Measurements from ENCODE around the gene VRK1.

The VRK1 gene

DNA sequence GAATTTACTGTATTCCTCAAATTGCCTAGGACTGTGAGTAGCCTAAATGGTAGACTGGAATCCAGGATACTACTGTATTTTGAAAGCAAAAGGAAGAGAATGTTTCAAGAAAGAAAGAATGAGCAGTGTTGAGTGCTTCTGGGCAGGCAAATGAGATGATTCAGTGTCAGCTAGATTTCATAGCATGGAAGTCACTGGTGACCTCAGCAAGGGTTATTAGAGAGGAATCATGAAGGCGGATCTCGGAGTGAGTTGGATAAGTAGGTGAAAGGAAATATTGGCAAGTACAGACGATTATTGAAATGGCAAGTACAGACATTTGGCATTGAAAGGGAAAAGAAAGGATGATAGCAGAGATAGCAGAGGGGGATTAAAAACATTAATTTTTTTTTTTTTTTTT, 27.1 kb downstream of the VRK1 start:
- DNase-seq (ENCODE audit: low read depth in 2 of 2), result no peak

DNA sequence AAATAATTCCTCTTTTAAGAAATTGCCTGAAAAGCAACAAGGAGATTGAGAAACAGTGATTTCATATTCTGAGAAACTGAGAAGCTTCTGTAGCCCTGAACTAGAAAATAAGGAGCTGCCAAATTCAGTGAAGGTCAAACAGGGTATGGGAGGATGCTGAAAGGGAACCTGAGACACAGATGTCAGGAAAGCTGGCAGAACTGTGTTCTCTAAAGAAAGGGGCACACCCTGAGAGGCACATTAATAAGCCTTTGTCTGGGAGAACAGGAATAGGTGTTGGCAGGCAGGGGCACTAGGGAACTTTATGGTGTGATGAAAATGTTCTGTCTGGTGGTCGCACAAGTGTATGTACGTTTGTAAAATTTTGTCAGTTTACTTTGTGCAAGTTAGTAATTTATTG, 29.6 kb downstream of the VRK1 start:
- no peak for DNase-seq (ENCODE audit: low read depth in 2 of 2)

DNA sequence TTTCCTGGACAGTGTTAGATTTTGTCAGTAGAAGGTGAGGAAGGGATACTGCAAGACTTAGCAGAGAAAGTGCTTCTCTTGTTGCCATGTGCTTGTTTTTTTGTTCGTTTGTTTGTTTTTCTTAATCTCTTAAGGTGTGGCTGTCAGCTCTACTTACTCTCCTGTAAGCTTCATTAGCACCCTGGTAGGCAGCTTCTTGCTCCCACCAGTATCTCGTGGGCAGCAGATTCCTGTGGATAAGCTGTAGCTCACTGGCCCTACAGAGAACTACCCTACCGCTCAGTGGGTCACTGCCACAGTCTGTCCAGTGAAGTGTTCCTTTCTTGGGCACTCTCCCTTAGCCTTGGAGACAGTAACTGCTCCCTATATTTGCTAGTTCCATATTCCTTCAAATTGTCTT, 30.1 kb downstream of the VRK1 start:
- DNase-seq (ENCODE audit: low read depth in 2 of 2), result no peak

DNA sequence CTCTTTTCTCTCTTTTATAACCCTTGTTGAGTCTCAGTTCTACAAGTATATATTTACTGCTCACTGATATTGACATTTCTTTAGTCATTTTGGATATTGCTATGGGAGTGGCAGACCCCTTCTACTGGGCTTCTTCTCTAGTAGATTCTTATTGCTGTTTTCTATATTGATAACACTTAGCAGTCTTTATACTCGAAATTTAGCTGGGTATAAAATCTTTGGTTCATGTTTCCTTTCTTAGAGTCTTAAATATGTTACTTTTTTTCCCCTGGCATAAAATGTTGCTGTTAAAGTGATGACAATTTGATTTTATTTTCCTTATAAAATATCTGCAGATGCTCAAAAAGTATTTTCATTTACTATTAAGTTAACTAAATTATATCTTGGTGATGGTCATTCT, 32.6 kb downstream of the VRK1 start:
- DNase-seq (ENCODE audit: low read depth in 2 of 2), result no peak

DNA sequence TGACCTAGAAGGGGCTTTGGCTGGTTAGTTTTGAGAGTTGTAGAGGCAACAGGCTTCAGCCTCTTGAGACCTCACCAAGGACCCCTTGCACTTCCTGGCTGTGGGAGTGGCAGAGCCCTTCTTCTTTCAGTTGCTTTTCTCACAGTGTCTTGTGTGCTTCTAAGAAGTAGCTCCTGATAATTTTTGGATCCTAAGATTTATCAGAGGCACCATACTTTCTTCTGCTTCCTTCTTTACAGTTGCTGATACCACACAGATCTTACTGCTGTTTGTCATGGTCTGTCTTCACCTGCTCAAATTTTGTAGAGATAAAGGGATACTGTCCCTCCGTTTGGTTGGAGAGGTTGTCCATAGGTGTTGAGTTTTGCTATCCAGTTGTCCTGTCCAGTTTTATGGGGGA, 33.8 kb downstream of the VRK1 start:
- no peak for DNase-seq (ENCODE audit: low read depth in 2 of 2)

DNA sequence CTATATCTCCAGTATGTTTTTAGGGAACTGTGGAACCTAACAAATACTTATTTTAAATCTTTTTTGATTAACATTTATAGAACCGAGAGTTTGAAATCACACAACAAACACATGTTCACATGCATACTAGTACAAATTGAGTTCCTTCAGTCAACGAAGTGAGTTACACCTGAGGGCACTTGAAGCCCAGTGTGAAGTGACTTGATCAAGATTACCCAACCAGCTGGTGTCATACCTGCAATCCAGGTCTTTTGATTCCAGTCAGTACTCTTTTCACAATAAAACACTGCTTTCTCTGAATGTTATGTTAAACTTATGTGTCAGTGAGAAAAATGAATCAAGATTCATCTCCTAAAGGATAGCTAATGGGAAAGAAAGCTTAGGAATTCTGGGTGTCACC, 35.2 kb downstream of the VRK1 start:
- no peak for DNase-seq (ENCODE audit: low read depth in 2 of 2)

DNA sequence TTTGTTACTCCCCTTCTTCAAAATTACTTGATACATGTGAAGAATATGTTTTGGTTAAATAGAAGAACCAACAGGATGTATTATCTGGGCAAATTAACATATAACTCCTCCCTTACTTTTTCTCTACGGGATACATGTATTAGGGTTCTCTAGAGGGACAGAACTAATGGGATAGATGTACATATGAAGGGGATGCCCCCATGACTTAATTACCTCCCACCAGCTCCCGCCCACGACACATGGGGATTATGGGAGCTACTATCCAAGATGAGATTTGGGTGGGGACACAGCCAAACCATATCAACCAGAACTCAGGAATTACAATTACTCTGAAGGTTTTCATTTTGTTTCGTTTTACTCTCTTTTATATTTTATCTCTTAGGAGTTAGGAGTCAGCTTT, 41.3 kb downstream of the VRK1 start:
- DNase-seq (ENCODE audit: low read depth in 2 of 2), result no peak

DNA sequence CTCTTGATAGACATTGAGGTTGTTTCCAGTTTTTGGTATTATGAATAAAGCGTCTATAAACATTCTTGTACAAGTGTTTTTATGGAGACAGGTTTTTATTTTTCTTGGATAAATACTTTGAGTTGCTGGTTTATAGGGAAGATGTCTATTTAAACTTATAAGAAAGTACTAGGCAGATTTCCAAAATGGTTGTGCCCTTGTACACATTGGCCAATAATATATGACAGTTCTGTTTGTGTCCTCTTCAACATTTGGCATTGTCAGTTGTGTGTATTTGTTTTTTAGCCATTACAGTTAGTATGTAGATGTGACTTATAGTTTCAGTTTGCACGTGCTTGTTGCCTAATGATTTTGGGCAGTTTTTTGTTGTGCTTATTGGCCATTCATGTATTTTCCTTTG, 42.1 kb downstream of the VRK1 start:
- no peak for DNase-seq (ENCODE audit: low read depth in 2 of 2)

DNA sequence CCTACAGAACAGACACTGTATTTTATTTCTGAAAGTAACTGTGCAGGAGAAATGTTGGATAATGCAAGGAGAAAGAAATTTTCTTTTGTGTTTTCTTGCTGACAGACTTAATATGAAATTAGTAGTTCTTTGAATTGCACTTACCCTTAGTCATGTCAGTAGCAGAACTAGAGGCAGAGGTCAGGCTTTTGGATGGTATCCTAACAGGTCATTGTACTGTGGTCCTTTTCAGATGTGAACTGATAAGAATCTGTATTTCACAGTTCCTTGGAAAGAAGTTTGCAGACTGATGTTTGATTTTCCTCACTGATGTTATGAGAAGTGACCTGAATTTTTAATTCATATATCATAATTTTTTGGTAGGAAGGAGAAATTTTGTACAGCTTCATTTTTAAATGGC, 46.0 kb downstream of the VRK1 start:
- DNase-seq (ENCODE audit: low read depth in 2 of 2), result no peak

DNA sequence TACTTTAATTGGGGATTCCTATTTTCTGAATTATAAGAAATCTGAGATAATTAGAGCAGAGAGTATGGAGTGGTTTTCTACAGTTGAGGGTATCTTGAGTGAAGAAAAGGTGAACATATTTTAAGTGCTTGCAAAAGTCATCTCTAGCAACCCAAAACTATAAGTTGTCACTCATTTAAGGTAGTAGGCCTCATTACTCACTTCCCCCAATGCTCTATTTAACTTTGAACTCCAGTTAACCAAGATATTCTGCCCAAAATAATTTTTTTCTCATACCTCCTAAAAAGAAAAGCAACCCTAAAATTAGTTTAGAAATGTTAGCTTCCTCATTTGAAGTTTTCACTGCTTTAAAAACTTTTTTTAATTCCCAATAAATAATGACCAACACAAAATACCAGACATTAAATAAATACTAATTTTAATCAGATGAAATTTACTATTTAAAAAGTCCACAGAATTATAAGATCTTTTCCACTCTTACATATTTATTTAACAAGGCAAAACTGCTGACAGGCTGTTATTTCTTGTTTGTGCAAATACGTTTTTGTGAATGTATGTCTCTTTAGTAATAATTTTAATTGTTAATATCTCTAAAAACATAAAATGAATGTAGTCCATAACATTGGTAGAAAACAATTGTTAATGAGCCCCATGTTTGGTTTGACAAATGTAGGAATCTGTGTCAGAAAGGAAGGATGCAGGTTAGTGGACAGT, 47.8 kb downstream of the VRK1 start:
- DNase-seq (ENCODE audit: low read depth in 2 of 2), result no peak

DNA sequence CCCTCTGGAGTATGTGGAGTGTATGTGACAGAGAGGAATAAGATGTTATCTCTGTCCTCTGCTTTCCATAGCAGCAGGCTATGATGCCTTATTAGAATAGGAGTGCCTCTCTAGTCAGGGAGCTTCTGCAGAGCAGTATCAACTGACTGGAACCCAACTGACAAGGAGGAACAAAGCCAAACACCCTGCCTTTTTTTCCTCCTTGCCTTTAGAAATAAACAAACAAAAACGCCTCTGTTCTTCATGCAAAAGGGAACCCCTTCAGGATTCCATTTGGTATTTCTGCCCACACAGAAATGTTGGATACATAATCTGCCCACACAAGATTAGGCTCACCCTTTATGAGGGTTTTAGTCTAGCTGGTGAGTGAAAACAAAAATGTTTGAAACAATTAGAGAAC, 50.3 kb downstream of the VRK1 start:
- DNase-seq (ENCODE audit: low read depth in 2 of 2), result no peak

DNA sequence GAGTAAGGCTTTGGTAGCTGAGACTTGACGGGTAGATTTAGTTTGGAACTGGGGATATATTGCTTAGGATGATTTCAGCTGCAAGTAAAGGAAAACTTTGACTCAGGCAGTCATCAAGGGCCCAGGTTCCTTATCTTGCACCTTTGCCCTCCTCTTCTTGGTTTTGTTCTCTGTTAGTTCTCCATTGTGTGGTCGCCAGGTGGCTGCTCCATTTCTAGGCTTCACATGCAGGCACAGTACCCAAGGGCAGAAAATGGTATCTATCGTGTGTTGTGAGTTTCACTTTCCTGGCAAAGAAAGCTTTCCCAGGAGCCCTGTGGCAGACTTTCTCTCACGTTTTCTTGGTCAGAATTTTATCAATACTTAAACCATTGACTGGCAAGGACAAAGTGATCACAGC, 50.8 kb downstream of the VRK1 start:
- no peak for DNase-seq (ENCODE audit: low read depth in 2 of 2)

DNA sequence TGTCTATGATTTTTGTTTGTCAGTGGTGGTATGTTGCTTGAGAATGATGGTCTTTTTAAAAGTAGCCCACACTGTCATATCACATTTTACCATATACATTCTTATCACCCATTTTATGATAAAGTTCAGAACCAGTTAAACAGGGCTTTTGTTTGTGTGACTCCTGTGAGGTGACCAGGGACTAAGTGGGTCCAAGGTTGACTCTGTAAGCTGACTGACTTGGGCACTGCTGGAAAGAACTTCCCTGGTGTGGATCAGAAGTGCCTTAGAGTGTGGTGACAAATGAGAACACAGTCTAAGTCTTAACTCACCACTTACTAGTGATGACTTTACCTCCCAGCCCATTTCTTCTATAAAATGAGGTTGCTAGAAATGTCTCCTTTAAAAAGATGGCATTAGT, 52.6 kb downstream of the VRK1 start:
- no peak for DNase-seq (ENCODE audit: low read depth in 2 of 2)

DNA sequence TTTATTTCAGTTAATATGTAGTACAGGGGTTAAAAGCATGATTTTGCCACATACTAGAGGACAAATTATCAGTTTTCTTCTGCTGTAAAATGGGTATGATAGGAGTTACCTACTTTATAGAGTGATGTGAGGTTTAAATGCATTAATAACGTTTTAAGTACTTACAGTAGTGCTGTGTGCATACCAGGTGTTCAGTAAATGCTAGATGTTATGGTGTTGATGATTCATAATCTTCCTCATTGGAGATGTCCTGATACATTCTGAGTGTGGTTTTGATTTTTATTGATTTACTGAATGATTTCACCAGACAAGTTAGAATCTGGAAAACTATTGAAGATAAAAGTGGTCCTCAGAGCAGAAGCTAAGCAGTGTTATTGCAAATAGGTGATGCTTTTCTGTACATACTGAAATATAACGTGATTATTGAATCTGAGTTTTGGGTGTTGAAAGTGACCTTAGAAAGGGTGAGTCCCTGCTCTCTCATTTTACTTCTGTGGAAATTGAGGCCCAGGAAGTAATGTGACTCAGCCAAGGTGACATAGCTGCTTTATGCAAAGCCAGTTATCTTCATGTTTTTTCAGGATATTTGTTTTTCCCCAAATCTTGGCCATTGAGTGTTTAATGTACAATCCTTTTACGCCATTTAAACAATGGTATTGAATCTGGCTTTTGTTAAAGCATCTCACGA, 54.7 kb downstream of the VRK1 start:
- DNase-seq (ENCODE audit: low read depth in 2 of 2), result no peak

DNA sequence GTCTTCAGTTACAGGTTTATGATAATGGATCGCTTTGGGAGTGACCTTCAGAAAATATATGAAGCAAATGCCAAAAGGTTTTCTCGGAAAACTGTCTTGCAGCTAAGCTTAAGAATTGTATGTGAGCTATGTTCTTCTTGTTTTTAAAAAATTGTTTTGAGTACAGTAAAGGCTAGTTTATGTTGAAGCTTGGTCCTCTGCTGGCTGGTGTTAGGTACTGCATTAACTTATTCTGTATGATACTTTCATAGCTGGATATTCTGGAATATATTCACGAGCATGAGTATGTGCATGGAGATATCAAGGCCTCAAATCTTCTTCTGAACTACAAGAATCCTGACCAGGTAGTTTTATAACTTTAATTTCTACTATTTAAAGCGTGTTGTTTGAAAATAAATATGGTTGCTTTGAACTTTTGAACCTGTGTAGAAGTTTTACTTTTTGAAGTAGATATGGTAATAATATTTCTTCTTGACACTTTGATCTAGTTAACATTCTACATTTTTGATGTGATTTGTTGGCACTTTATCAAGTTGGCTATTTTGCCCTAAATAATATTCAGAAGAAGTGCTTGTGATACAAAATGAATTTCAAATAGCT, 55.7 kb downstream of the VRK1 start:
- no peak for DNase-seq (ENCODE audit: low read depth in 2 of 2)

DNA sequence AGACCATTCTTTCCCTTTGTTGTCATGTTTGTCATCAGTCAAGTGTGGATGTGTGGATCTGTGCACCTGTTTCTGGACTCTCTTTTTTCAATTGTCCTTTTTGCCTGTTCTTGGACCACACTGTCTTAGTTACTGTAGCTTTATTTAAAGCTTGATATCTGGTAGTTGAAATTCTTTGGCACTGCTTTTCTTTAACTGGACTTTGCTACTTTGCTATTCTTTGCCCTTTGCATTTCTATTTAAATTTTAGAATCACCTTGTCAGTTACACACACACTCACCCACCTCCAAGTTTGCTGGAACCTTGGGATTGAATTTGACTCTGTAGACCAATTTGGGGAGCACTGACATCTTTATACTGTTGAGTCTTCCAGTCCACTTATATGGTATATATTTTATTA, 61.5 kb downstream of the VRK1 start:
- no peak for DNase-seq (ENCODE audit: low read depth in 2 of 2)

DNA sequence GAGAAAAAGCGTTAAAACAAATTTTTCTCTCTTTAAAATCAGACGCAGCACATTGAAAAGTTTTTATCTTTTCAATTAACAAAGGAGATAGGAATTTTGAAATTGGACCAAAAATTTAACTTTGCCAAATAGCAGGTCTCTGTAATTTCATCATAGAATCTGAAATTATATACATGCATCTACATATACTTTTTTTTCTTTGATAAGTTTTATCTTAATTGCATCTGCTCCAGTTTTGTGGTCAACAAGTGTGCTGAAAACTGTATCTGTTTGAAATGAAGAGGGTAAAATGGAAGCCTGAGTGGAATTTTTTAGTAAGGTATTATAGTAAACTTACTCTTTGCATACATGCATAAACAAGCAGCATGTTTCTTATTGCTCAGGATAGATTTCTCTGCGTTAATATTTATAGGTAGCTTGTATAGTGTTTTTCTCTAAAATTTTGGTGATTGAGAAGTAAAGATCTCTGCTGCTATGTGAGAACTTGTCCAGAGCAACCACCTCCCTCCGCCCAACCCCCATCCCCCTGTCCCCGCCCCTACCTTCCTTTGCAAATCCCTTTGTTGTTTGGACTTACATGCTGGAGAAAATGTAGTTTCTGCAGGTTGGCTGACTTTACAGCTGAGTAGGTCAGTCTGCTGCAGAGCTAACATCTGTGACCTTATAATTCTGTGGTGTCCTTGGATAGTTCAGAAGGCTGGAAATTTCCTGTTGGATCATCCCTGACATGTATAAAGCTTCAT, 64.6 kb downstream of the VRK1 start:
- DNase-seq (ENCODE audit: low read depth in 2 of 2), result no peak

DNA sequence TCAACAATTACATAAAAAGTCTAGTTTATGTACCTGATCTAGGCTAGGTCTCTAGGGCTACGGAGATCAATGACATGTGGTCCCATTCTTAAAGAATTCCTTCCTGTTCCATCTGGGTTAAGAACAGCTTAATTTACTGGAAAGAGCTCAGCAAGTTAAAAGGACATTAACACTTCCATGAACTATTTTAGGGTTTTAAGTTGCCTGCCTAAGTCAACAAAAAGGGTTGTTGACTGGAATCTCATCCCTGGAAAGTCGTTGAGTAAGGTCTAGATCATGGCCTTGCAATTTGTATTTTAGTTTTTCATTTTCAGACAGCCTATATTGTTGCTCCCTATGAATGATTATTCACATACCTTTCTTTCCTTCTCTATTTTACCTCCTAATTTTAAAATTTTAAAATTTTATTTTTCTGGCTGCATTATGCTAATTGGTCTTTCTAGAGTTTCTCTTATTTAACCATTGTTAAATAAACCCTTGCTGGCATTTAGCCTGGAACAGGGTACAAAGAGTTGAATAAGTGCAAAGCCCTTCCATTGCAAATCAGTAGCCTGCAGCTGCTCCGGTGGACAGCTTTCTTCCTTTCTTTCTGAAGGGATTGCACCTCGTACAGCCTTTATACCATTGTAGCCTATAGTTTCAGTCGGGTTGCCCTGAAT, 66.3 kb downstream of the VRK1 start:
- no peak for DNase-seq (ENCODE audit: low read depth in 2 of 2)

DNA sequence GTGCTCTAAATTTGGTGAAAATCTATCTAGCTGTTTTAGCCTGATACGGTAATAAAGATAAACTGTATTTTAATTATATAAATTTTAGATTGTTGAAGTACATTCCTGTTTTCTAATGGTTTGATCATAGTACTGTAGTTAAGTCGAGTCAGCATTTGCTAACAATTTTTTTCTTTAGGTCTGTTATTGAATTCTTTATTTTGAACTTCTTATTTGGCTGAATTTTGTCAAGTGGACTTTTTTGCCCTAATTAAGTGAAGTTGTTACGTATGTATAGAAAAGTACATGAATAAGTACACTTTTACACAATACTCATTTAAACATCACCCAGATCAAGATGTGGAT, 66.8 kb downstream of the VRK1 start:
- DNase-seq (ENCODE audit: low read depth in 2 of 2), result no peak

DNA sequence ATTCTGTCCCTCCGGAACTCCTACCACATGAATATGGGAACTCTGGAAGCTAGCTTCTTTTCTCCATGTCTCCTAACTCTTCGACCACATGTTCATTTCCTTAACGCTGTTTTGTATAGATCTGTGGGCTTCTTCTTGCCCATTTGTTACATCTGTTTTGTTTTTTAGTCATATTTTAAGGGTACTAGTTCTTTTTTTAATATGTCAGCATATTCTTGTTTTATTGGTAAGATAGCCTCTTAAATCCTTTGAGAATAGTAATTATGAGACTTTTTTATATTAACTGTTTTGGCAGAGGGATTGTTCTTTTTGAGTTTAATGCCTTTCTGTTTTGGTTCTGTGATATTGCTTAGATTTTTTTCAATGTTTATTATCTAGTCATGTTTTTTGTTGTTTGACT, 70.5 kb downstream of the VRK1 start:
- no peak for DNase-seq (ENCODE audit: low read depth in 2 of 2)

DNA sequence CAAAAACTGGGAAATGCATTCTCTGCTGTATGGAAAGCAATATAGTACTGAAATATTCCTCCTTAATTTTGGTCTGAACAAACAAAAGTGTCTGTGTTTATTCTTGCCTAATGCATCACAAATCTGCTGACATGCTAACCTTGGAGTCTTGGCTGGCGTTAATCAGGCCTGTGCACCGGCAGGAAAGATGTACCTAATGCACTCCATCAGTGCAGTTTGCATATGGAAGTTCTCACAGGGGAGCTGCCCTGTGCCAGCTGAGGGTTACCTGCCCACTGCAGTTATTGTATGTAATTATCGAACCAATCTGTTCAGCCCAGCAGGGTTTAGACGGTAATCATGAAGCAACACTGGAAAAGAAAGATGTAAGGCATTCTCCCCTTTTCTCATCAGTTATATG, 76.9 kb downstream of the VRK1 start:
- no peak for DNase-seq (ENCODE audit: low read depth in 2 of 2)

DNA sequence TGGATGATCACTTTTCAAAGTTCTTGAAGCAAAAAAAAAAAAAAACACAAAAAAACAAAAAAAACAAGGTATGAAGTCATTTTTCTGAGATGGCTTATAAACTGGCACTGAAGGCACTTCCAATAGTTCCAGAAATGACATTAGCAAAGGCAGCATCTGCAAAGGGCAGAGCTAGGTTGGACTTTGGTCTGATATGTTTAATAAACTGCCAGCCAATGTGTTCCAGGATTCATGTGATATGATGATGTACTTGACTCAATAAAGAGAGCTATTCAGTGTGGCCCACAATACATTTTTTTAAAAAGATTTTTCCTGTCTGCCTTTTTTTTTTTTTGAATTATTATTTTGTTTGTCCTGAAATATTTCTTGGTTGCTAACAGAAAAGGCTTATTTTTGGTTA, 79.6 kb downstream of the VRK1 start:
- DNase-seq (ENCODE audit: low read depth in 2 of 2), result no peak
